DMS53 (cell line): Measurements from ENCODE around the gene NR3C1.

Experiments
- DNase-seq: peaks from one replicate; lab custom pipeline; 2025; lab: John Stamatoyannopoulos, UW

Gene NR3C1

DNA sequence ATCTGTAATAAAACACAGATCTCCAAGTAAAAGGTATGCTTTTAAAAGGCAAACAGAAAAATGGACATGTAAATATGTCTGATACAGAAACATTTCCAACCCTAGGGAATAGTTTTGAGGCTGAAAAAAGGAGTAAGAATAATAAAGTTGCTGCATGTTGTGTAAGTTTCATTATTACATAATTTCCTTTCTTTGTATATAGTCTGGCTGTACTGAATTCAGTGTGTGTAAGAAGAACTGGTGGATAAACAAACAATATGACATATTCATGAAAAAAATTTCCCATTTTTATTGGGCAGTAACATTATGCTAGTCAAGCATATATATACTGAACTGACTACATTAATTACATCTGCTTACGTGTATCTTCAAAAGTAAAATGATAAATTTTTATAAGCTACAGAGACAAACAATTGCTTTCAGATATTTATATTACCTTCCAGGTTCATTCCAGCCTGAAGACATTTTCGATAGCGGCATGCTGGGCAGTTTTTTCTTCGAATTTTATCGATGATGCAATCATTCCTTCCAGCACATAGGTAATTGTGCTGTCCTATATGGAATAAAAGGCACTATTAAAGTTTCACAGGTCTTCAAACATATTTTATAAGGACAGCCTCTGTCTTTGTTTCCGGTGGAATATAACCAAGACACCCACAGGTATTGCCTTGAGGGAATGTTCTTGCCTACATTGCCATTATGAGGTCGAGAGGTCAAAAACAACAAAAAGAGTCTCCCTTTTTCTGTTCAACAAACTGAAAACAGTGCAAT lies 93.6 kb downstream of the NR3C1 start:
- no peak for DNase-seq

DNA sequence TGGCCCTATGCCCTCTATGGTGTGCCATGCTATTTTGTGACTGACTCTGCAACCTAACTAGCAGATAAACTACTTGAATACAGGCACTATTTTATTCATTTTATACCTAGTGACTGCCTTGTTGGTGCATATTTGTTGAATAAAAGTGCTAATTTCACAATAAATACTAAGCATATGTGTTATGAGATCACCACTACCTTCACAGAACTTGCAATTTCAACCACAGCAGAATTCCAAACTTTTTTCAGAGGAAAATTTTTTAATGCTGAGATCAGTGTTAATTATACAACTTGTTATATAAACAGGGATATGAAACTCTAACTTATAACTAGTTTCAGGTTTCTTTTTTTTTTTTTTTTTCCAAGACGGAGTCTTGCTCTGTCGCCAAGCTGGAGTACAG lies 94.8 kb downstream of the NR3C1 start:
- no peak for DNase-seq

DNA sequence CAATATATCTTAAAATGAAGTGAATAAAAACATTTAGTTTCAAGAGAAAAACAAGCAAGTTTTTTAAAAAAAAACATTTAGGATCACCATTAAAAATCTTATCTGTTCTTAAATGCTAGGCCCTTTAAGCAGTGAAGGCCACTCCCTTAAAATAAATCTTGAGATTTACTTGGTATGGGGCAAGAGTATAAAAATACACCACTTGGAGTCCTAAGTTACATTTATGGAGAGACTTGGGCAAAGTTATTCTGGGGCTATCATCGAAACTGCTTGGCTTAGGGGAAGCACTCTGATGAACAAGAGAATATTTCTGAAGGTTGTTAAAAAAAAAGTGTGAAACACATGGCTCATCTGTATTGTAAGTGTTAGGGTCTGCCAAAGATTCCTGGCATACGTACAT lies 97.4 kb downstream of the NR3C1 start:
- no peak for DNase-seq

GRCh38 chr5:143304836-143305475 lies 98.5 kb downstream of the NR3C1 start:
- DNase-seq: no peak

GRCh38 chr5:143302341-143303045 lies 101.0 kb downstream of the NR3C1 start:
- DNase-seq: no peak

DNA sequence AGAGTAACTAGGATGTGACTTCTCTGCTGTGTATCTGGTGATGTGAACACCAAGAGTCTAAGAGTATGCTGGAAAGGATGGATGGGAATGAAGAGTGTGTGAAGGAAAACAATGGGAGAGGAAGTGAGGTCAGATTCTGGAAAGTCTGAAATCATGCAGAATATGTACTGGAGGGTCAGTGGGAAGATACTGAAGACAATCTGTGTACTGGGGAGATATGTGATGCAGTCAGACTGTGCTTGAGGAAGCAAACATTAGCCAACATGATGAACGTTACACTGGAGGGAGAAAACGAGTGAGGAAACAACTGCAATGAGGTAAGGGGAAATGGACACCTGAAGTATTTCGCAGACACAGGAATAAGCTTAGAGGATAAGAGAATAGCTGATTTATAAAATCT lies 105.7 kb downstream of the NR3C1 start:
- no peak for DNase-seq

DNA sequence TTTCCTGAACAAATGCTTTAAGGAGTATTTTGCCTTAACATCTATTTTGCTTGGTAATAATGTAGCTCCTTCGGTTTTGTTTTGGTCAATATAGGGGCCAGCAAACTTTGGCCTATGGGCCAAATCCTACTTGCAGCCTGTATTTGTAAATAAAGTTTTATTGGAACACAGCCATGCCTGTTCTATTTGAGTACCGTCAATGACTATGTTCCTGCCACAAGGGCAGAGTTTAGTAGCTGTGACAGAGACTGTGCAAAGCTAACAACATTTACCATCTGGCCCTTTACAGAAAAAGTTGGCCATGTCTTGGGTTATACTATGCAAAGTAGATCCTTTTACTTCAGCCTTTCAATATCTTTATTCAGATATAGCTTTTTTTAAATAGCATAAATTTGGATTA lies 113.4 kb downstream of the NR3C1 start:
- DNase-seq: no peak

DNA sequence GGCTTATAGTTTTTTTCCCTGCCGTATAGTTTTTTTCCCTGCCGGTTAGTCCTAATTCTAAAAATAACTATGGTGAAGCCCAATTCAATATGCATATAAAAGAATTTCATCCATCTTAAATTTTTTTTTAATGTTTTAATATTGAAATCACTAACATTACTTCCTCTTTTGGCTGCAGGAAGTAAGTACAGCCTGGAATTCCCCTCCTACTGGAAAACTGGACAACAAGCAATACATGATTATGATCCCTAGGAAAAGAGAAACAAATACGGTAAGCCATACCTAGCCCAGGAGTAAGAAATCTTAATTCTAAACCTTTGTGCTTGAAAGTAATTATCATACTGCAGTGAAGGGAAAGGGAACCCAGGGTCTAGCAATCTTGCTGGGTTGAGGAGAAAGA lies 119.0 kb downstream of the NR3C1 start:
- DNase-seq: no peak

GRCh38 chr5:143284002-143284401 lies 119.5 kb downstream of the NR3C1 start:
- no peak for DNase-seq

DNA sequence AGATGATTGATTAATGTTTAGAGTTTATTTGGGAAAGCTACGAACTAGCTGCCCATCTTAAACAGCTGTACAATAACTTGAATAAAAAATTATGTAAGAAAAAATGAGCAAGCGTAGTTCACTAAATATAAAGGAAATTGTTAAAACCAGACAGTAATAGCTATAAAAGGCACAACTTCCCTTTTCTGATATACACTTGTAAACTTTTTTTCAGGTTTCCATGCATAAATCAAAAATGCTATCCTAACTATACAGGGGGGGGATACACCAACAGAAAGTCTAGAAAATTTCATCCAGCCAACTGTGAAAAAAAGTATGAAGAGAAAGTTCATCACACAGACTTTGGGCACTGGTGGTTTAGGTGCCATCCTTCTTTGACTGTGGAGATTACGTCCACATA lies 122.3 kb downstream of the NR3C1 start:
- DNase-seq: no peak

DNA sequence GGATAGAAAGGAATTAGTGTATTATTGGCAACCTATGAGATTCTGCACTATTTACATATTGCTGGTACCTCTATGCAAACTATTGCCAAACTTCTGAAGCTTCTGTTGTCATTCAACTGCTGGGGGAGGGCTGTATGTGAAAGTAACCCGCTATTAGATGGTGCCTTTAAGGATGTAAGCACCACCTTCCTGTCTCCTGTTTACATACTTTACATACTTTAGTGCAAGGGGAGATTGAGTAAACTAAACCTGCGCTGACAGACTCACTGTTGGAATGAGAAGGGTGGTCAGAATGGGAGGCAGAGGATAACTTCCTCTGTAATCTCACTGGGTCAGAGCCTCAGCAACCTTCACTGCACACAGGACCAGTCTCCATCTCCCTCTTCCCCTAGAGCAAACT lies 123.8 kb downstream of the NR3C1 start:
- no peak for DNase-seq

DNA sequence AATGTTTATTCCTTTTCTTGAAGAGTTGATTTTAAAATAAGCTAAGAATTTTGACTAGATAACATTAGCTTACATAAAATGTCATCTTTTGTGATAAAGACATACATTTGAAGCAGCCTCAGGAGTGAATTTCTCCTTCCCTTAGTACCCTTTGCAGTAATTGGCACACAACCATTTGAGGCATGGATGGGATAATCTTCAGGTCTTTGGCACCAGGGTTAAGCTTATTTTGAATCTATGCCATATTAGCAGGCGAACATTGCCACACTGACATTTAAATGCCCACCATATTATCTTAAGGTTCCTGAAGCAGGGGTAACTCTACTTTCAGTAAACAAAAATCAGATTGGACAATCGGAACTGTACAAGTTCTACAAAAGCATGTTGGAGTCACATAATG lies 126.0 kb downstream of the NR3C1 start:
- DNase-seq: no peak

DNA sequence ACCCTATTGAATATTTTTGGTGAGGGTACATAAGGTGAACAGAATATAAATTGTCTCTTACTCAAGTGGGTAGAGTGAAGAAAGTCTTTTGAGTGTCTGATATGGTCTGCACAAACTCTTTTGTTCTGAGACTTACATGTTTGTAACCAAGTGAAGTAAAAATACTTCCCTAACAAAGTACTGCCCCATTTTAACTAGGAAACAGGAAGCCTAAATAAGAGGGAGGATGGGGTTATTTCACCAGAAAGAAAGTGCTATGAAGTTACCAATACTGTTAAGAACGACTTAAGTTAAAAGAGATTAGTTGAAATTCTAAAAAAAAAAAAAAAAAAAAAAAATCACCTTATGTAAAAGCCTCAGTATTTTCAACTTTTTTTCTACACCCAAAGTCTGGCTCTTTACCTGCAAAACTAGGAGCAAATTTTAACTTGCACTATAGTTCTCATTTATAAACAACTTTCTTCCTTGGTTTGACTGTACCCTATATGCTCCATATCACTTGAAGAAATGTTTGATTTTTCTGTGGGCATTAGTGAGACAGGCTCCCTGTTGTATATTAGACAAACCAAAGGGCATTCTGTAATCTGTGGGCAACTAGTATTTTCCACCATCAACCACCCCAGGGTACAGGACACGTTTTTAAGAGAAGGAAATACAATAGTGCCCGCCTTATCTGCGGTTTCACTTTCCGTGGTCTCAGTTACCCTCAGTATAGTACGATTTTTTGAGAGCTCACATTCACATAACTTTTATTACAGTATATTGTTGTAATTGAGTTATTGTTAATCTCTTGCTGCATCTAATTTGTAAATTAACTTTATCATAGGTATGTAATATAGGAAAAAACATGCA lies 127.7 kb downstream of the NR3C1 start:
- DNase-seq: no peak

DNA sequence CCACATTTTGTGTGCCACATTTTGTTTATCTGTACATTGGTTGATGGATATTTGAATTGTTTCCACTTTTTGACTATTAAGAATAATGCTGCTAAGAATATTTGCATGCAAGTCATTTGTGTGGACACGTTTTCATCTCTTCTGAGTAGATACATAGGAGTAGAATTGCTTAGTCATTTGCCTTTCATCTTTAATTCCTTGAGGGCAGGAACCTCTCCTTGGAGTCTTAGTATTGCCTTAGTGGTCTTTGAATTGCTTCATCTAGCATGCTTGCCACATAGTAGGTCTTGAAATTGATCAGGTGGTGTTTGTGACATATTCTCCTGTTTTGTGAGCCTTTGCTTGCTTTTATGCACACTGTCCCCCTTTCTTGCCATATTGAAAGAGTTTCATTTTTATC lies 128.5 kb downstream of the NR3C1 start:
- no peak for DNase-seq

DNA sequence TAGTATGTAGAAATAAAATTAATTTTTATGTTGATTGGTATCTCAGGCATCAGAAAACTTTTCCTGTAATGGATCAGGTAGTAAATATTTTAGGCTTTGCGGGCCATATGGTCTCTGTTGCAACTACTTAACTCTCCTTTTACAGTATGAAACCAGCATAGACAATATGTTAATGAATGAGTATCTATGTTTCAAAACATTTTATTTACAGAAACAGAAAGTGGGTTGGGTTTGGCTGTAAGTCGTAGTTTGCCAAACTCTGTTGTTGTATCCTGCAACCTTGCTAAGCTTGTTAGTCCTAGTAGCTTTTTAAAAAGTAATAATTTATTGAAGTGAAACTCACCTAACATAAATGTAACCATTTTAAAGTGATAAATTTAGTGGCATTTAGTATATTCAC lies 132.1 kb downstream of the NR3C1 start:
- DNase-seq: no peak

DNA sequence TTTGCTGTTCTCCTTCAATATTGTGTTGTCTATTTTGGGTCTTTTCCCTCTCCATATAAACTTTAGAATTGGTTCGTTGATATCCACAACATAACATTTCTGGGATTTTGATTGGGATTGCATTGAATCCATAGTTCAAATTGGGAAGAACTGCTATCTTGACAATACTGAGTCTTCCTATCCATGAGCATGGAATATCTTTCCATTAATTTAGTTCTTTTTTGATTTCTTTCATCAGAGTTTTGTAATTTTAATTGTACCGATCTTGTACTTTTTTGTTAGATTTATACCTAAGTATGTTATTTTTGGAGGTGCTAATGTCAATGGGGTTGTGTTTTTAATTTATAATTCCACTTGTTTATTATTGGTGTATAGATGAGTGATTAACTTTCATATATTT lies 135.1 kb downstream of the NR3C1 start:
- DNase-seq: no peak

GRCh38 chr5:143267186-143267585 lies 136.3 kb downstream of the NR3C1 start:
- DNase-seq: no peak

- DNase-seq: no peak
These were observed 137.5 kb downstream of the NR3C1 start for GRCh38 chr5:143265995-143266394.

DNA sequence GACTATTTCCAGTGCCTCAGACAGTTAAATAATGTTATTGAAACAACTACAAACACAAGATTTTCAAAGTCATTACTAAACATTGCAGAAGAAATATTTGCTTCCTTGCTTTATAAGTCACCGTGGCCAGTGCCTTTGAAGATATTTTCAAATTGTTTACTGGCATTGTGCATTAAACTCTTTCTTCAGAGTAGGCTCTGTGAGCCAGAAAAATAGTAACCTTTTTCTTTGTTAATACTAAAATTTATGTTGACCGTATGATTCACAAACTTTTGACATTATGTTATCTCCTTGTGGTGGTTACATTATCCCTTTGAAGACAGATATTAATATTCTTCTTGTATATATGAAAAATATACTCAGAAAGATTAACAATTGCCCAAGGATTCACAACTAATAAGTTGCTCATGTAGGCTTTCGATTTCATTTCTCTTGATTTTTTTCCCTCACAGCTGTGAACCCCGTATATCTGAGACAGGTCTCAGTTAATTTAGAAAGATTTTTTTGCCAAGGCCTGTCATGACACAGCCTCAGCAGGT lies 140.1 kb downstream of the NR3C1 start:
- DNase-seq: no peak

GRCh38 chr5:143262393-143263174 lies 140.9 kb downstream of the NR3C1 start:
- peak; percentile 64 for DNase-seq

GRCh38 chr5:143261748-143262392 lies 141.6 kb downstream of the NR3C1 start:
- DNase-seq: no peak
